A549 (cell line): ENCODE data around the gene COQ9.

Source experiments
- CBX8 ChIP-seq: fragments of 200-600 bp; sonication (generic); IDR thresholded peaks from 2 replicates; pipeline ENCODE4 v1.6.1; 2016
- CHD4 ChIP-seq: fragments of 200-600 bp; sonication (generic); IDR thresholded peaks from 2 replicates; pipeline ENCODE4 v1.6.1; 2016; ENCODE audit warnings: antibody characterized with exemption, mild to moderate bottlenecking, borderline replicate concordance
- MAFK ChIP-seq: fragments of 450-650 bp; IDR thresholded peaks from 2 replicates; pipeline ENCODE4 v1.6.1; 2014; ENCODE audit not compliant: partially characterized antibody
- POLR2A ChIP-seq: IDR thresholded peaks from 2 replicates; pipeline ENCODE4 v1.6.1; 2012; ENCODE audit warnings: mild to moderate bottlenecking, low read length
- ZFP36 ChIP-seq: fragments of 450-650 bp; IDR thresholded peaks from 2 replicates; pipeline ENCODE4 v1.6.1; 2014; ENCODE audit warnings: borderline replicate concordance; ENCODE audit not compliant: partially characterized antibody
- TF ChIP-seq, protein P1 (sequence below): fragments of >200 bp; sonication (Bioruptor Twin); formaldehyde crosslinking; IDR thresholded peaks from 3 replicates; pipeline ENCODE4 v1.5.1; 2016
- TF ChIP-seq, protein P2 (sequence below): IDR thresholded peaks from 2 replicates; pipeline ENCODE4 v1.6.1; 2012

DNA sequence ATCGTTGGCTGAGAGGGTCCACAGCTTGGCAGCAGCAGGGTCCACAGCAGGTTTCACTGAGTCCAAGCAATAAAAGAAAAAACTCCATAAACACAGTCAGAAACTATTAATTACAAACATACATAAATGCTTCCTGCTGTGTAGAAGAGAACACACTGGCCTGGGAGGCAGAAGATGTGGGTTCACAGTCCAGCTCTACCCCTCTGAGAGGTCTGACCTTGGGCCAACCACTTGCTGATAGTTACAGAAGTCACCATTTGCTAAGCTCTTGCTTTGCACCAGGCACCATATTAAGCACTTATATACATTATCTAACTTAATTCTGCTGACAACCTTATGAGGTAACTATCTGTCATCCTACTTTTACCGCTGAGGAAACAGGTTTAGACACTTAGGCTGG is 14.8 kb upstream of the COQ9 start:
- no peak for TF ChIP-seq ZFP36
- TF ChIP-seq, protein P1, sequence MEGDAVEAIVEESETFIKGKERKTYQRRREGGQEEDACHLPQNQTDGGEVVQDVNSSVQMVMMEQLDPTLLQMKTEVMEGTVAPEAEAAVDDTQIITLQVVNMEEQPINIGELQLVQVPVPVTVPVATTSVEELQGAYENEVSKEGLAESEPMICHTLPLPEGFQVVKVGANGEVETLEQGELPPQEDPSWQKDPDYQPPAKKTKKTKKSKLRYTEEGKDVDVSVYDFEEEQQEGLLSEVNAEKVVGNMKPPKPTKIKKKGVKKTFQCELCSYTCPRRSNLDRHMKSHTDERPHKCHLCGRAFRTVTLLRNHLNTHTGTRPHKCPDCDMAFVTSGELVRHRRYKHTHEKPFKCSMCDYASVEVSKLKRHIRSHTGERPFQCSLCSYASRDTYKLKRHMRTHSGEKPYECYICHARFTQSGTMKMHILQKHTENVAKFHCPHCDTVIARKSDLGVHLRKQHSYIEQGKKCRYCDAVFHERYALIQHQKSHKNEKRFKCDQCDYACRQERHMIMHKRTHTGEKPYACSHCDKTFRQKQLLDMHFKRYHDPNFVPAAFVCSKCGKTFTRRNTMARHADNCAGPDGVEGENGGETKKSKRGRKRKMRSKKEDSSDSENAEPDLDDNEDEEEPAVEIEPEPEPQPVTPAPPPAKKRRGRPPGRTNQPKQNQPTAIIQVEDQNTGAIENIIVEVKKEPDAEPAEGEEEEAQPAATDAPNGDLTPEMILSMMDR: no peak
- no peak for TF ChIP-seq POLR2A
- TF ChIP-seq MAFK: no peak
- TF ChIP-seq CHD4: no peak
- no peak for TF ChIP-seq CBX8
- TF ChIP-seq, protein P2, sequence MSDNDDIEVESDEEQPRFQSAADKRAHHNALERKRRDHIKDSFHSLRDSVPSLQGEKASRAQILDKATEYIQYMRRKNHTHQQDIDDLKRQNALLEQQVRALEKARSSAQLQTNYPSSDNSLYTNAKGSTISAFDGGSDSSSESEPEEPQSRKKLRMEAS: no peak
